Measurements from ENCODE around the gene RBM3. TPM values are rescaled to one million over a fixed set of nuclear protein-coding genes. Genes with fewer than 3 reads are reported as not detected.

The RBM3 gene
- total RNA-seq, result 328 and 351 TPM in 2 replicates

DNA sequence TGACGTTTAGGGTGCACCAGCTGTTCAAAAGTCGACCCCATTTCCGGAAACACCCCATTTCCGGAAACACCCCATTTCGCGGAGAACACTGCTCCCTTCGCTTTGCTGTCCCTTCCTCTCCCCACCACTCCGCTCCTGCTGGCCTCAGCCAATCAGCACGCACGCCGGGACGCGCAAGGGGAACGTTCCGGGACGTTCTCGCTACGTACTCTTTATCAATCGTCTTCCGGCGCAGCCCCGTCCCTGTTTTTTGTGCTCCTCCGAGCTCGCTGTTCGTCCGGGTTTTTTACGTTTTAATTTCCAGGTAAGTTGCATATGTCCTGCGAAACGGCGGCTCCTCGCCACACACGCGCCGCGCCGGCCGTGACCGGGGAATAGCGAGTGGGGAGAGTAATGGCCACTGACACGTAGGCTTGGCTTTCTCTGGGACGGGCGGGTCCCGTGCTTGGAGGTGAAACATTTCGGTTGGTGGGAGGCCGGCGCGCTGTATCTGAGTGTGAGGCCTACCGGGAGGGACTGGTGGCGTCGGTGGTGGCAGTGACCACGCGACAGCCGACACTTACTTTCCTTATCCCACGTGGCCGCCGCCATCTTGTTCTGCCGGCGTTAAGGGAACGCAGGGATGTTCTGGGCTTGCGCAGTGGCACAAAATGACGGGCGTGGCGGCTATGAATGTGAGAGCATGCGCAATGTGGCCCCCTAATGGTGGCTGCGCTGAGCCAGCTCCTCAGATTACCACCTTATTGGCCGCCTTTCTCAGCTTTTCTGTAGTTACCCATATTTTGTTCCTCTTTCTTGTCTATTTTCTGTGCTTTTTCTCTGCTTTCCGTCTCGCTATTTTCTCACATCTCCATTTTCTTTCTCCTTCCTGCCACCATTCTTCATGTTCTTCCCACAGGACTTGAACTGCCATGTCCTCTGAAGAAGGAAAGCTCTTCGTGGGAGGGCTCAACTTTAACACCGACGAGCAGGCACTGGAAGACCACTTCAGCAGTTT is at the start of gene RBM3:
TSS of gene RBM3 (plus strand) at position 215 of the 997 bp plus-strand sequence. CDS start at position 912, 697 bp downstream.

DNA sequence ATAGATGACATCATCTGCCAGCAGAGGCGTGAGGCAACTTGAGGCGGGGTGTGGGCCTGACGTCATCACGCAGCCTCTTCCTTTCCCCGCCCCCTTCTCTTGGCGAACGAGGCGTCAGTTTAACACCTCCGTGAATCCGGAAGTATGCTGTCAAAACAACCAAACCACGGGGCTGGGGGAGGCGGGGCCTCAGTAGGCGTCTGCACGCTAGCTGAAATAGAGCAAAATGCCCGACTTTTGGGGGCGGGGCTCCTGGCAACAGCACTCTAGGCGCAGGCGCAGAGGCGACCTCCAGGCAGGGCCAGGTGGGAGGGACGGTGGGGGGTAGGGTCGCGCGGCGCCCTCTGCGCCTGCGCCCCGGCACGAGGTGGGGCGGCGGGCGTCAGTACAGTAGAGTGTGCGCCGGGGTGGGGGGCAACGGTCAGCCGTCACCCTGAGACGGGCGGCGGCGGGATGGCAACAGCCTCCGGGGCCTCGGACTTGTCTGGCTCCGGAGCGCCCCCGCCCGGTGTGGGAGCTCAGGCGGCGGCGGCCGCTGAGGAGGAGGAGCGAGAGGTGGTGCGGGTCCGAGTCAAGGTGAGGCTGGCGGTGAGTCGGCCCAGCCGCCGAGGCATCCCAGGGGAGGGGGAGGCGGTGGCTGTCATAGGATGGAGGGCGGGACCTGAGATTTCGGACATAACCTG is 34.8 kb upstream of the RBM3 start, which contains the start of gene TBC1D25:
TSS of gene TBC1D25 (plus strand) at position 370 of the 683 bp plus-strand sequence. CDS start at position 454, 84 bp downstream.

DNA sequence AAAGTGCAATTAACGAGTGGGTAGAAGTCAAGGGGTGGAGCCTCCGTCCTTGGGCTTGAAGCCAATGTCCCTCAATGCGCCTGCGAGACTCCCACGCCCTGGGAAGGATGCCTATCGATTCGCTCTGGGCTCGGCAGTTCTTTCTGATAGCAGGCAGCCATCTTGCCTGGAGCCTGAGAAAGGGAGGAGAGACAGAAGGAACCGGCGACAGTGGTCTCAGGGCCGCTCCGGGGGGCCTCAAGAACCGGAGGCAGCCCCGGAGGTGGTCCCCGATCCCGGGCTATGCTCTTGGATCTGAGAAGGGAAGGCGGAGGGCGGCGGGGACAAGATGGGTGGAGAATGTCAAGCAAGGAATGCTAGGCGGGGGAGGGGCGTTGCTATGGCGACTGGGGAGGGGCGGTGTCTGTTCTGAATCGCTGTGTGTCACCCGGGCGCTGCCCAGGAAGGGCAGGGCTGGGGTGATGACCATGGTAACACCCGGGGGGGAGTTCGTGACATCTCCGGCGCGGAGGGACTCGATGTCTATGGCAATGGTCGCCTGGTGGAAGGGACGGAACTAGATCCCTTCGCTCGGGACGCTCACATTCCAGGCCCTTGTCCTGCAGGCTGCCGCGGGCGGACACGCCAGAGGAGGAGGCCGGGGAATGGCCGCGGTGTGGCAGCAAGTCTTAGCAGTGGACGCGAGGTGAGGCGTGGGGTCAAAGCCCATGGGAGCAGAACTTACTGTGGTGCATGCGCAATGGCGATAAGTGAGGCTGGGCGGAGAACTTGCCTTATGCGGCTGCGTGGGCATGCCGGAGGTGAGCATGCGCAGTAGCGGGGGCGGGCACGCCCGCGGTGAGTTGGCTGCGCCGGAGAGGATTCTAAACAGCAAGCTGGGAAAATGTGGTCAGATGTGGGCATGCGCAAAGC is 23.3 kb downstream of the RBM3 start, which contains the start of gene WDR13:
TSS of gene WDR13 (plus strand) at position 140 of the 912 bp plus-strand sequence. CDS start at position 645, 505 bp downstream.

Other genes starting within 250 kb of the RBM3 start
- not detected in 2 replicates for gene SSX3, start 217.8 kb upstream of the RBM3 start, total RNA-seq
- gene SSX4, start 190.9 kb upstream of the RBM3 start, total RNA-seq, result not detected in 2 replicates
- not detected in 2 replicates for gene SSX4B, start 162.5 kb upstream of the RBM3 start, total RNA-seq
- gene SLC38A5, start 104.2 kb upstream of the RBM3 start, total RNA-seq, result 32.2 and 39.8 TPM in 2 replicates
- 81.1 and 84.4 TPM in 2 replicates for gene FTSJ1, start 98.3 kb upstream of the RBM3 start, total RNA-seq
- gene PORCN, start 65.5 kb upstream of the RBM3 start, total RNA-seq, result 8.1 and 12.7 TPM in 2 replicates
- gene EBP, start 52.7 kb upstream of the RBM3 start, total RNA-seq, result 70.2 and 79.9 TPM in 2 replicates
- 8.8 and 9.7 TPM in 2 replicates for gene TBC1D25, start 34.8 kb upstream of the RBM3 start, total RNA-seq
- 138 and 155 TPM in 2 replicates for gene WDR13, start 23.0 kb downstream of the RBM3 start, total RNA-seq
- 0.13 TPM in 1 of 2 replicates, not detected in the other for gene WAS, start 109.3 kb downstream of the RBM3 start, total RNA-seq
- 17.7 and 17.8 TPM in 2 replicates for gene SUV39H1, start 122.2 kb downstream of the RBM3 start, total RNA-seq
- gene GLOD5, start 187.3 kb downstream of the RBM3 start, total RNA-seq, result not detected in 2 replicates
- not detected in 2 replicates for gene GATA1, start 212.1 kb downstream of the RBM3 start, total RNA-seq
- gene HDAC6, start 227.6 kb downstream of the RBM3 start, total RNA-seq, result 43.0 and 45.5 TPM in 2 replicates

Data from mammary microvascular endothelial cell (primary cell).